ENCODE results near the gene PHOX2A.

PHOX2A gene

DNA sequence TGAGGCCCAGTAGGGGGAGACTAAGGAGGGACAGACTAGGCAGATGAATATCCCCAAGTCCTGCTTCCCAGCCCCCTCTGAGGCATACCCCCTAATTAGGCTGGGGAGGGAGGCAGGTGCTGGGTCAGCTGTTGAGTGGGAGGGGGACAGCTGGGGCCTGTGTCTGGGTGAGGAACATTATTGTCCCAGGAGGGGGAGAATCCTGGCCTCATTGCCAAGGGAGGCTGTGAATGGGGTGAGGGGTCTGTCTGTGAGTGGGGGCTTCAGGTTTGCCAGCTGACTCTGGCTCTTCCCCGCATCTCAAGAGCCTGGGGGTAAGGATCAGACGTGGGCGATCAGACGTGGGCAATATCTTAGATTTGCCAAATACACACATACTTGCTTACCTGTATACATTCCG, 17.3 kb downstream of the PHOX2A start:
- H3K9me3 Mint-ChIP-seq: no peaks in the 10 kb centered on the region
- TF ChIP-seq CTCF (IDR thresholded peaks at IDR 0.05): no peak
- H3K4me1 Mint-ChIP-seq: peaks cover 49% of the 10 kb centered on the region
- H3K27me3 Mint-ChIP-seq (ENCODE audit: low read depth, poor library complexity): no peaks in the 10 kb centered on the region
- peaks cover 23% of the 10 kb centered on the region for H3K36me3 Mint-ChIP-seq (ENCODE audit: low read depth)
- DNase-seq: no peak
- no peak overlapping the region for H3K27ac Mint-ChIP-seq
- H3K4me3 Mint-ChIP-seq: peak overlapping the region; percentile 96

GRCh38 chr11:72225411-72225951, 18.5 kb downstream of the PHOX2A start:
- DNase-seq: no peak
- Mint-ChIP-seq H3K9me3 (no peaks in the 10 kb centered on the region), H3K27me3 (ENCODE audit: low read depth, poor library complexity) (no peaks in the 10 kb centered on the region), H3K27ac (no peak overlapping the region), H3K36me3 (ENCODE audit: low read depth) (peaks cover 15% of the 10 kb centered on the region), H3K4me1 (peaks cover 57% of the 10 kb centered on the region), H3K4me3 (peak overlapping the region; percentile 96)
- TF ChIP-seq CTCF (IDR thresholded peaks at IDR 0.05): no peak

- H3K4me3 Mint-ChIP-seq: peak within 1 kb of the TSS; percentile 97
- peak; percentile 73 for DNase-seq
- peaks cover 12% of the 10 kb centered on the region for H3K36me3 Mint-ChIP-seq (ENCODE audit: low read depth)
- peak within 1 kb of the TSS; percentile 98 for H3K27ac Mint-ChIP-seq
- H3K4me1 Mint-ChIP-seq: peaks cover 57% of the 10 kb centered on the region
- TF ChIP-seq CTCF (IDR thresholded peaks at IDR 0.05): no peak
- H3K27me3 Mint-ChIP-seq (ENCODE audit: low read depth, poor library complexity): no peaks in the 10 kb centered on the region
- H3K9me3 Mint-ChIP-seq: no peaks in the 10 kb centered on the region
Observed at GRCh38 chr11:72224564-72225410, 19.2 kb downstream of the PHOX2A start, which contains the start of gene INPPL1. TSS of gene INPPL1 (plus strand) at chr11:72224767. CDS start at chr11:72224985, 218 bp downstream.

- no peak for TF ChIP-seq CTCF (IDR thresholded peaks at IDR 0.05)
- peak overlapping the region; percentile 97 for H3K4me3 Mint-ChIP-seq
- peaks cover 2% of the 10 kb centered on the region for H3K27me3 Mint-ChIP-seq (ENCODE audit: low read depth, poor library complexity)
- H3K9me3 Mint-ChIP-seq: no peaks in the 10 kb centered on the region
- peaks cover 4% of the 10 kb centered on the region for H3K36me3 Mint-ChIP-seq (ENCODE audit: low read depth)
- H3K27ac Mint-ChIP-seq: peak overlapping the region; percentile 98
- peak; percentile 79 for DNase-seq
- peaks cover 53% of the 10 kb centered on the region for H3K4me1 Mint-ChIP-seq
Observed at GRCh38 chr11:72223615-72224563, 20.1 kb downstream of the PHOX2A start.

GRCh38 chr11:72222907-72223614, 20.9 kb downstream of the PHOX2A start:
- Mint-ChIP-seq H3K27me3 (ENCODE audit: low read depth, poor library complexity) (peaks cover 3% of the 10 kb centered on the region), H3K4me1 (peaks cover 60% of the 10 kb centered on the region), H3K27ac (peak overlapping the region; percentile 83), H3K4me3 (peak overlapping the region; percentile 83), H3K36me3 (ENCODE audit: low read depth) (no peaks in the 10 kb centered on the region), H3K9me3 (no peaks in the 10 kb centered on the region)
- DNase-seq: peak; percentile 96
- TF ChIP-seq CTCF (IDR thresholded peaks at IDR 0.05): no peak
